WTC11 (cell line): ENCODE measurements around the gene CXCL8. TPM values are rescaled to one million over a fixed set of nuclear protein-coding genes. Genes with fewer than 3 reads are reported as not detected.

Source experiments
- ATAC-seq: fragments of 200-7000 bp; cut with Tn5 transposase; 2 replicates; pipeline ENCODE4 v1.10.0; 2021; ENCODE audit warnings: mild to moderate bottlenecking, moderate library complexity
- CTCF ChIA-PET: fragments of 300-600 bp; sonication (Branson Sonifier 250); formaldehyde crosslinking; loops from one replicate; lab custom pipeline; 2021; ENCODE audit warnings: antibody characterized with exemption; lab: Charles Lee
- POLR2A ChIA-PET: fragments of 350-600 bp; sonication (Branson Sonifier 250); formaldehyde crosslinking; loops from one replicate; lab custom pipeline; 2021; ENCODE audit warnings: antibody characterized with exemption; lab: Charles Lee
- DNase-seq: peaks from one replicate; pipeline ENCODE4 v3.0.0; 2021; ENCODE audit warnings: low spot score
- H3K27ac Mint-ChIP-seq: 2 replicates; pipeline ENCODE4 v1.8.0; 2021; ENCODE audit warnings: mixed read lengths
- H3K27me3 Mint-ChIP-seq: 2 replicates; pipeline ENCODE4 v1.8.0; 2021; ENCODE audit warnings: low read depth, mild to moderate bottlenecking, moderate library complexity, mixed read lengths
- H3K36me3 Mint-ChIP-seq: 2 replicates; pipeline ENCODE4 v1.8.0; 2021; ENCODE audit warnings: mixed read lengths
- H3K4me1 Mint-ChIP-seq: 2 replicates; pipeline ENCODE4 v1.8.0; 2022; ENCODE audit warnings: mixed read lengths
- H3K4me3 Mint-ChIP-seq: 2 replicates; pipeline ENCODE4 v1.8.0; 2021; ENCODE audit warnings: mild to moderate bottlenecking, moderate library complexity, mixed read lengths
- H3K9me3 Mint-ChIP-seq: 2 replicates; pipeline ENCODE4 v1.8.0; 2021; ENCODE audit warnings: mixed read lengths
- FOXK1 ChIP-seq: sonication (generic); formaldehyde crosslinking; IDR thresholded peaks from 2 replicates; pipeline ENCODE4 v1.8.0; 2022; ENCODE audit warnings: mild to moderate bottlenecking, moderate library complexity, missing genetic modification reagents
- IRF2 ChIP-seq: sonication (generic); formaldehyde crosslinking; IDR thresholded peaks from 2 replicates; pipeline ENCODE4 v1.8.0; 2022; ENCODE audit warnings: low read depth, missing genetic modification reagents, borderline replicate concordance
- JAZF1 ChIP-seq: fragments of 250-450 bp; sonication (Bioruptor Pico); IDR thresholded peaks from 2 replicates; pipeline ENCODE4 v1.9.0; 2021; ENCODE audit warnings: moderate library complexity, mild to moderate bottlenecking, inconsistent platforms
- MXD4 ChIP-seq: fragments of 250-450 bp; sonication (Bioruptor Pico); IDR thresholded peaks from 2 replicates; pipeline ENCODE4 v1.8.0; 2021; ENCODE audit warnings: mild to moderate bottlenecking, moderate library complexity, borderline replicate concordance
- MYBL2 ChIP-seq: sonication (generic); formaldehyde crosslinking; IDR thresholded peaks from 2 replicates; pipeline ENCODE4 v1.8.1; 2023; ENCODE audit warnings: mild to moderate bottlenecking, moderate library complexity, missing genetic modification reagents
- PRRX2 ChIP-seq: fragments of 250-450 bp; sonication (Bioruptor Pico); IDR thresholded peaks from 2 replicates; pipeline ENCODE4 v1.8.0; 2021; ENCODE audit warnings: mild to moderate bottlenecking
- RORB ChIP-seq: fragments of 250-450 bp; sonication (Bioruptor Pico); IDR thresholded peaks from 2 replicates; pipeline ENCODE4 v1.9.0; 2021; ENCODE audit warnings: mild to moderate bottlenecking
- SMAD4 ChIP-seq: sonication (generic); formaldehyde crosslinking; IDR thresholded peaks from 2 replicates; pipeline ENCODE4 v1.8.0; 2022; ENCODE audit warnings: mild to moderate bottlenecking, missing genetic modification reagents
- SOX15 ChIP-seq: fragments of 250-450 bp; sonication (Bioruptor Pico); IDR thresholded peaks from 2 replicates; pipeline ENCODE4 v1.9.0; 2021; ENCODE audit warnings: mild to moderate bottlenecking
- TP53 ChIP-seq: sonication (generic); formaldehyde crosslinking; IDR thresholded peaks from 2 replicates; pipeline ENCODE4 v1.8.1; 2023; ENCODE audit warnings: mild to moderate bottlenecking, missing genetic modification reagents
- ZNF232 ChIP-seq: sonication (generic); formaldehyde crosslinking; IDR thresholded peaks from 2 replicates; pipeline ENCODE4 v1.8.0; 2022; ENCODE audit warnings: mild to moderate bottlenecking, missing genetic modification reagents
- total RNA-seq: library from RNA; stranded (reverse); gene quantifications from 3 replicates; pipeline ENCODE4 v1.2.3, GENCODE V29; 2021
- TF ChIP-seq, protein P1 (sequence below): sonication (generic); formaldehyde crosslinking; IDR thresholded peaks from 2 replicates; pipeline ENCODE4 v1.8.1; 2023; ENCODE audit warnings: mild to moderate bottlenecking, missing genetic modification reagents
- TF ChIP-seq, protein P2 (sequence below): fragments of 250-450 bp; sonication (Bioruptor Pico); IDR thresholded peaks from 2 replicates; pipeline ENCODE4 v1.9.0; 2021; ENCODE audit warnings: mild to moderate bottlenecking
- TF ChIP-seq, protein P3 (sequence below): sonication (generic); formaldehyde crosslinking; IDR thresholded peaks from 2 replicates; pipeline ENCODE4 v1.8.0; 2022; ENCODE audit warnings: mild to moderate bottlenecking, missing genetic modification reagents
- TF ChIP-seq, protein P4 (sequence below): sonication (generic); formaldehyde crosslinking; IDR thresholded peaks from 2 replicates; pipeline ENCODE4 v1.8.1; 2022; ENCODE audit warnings: low read depth, missing genetic modification reagents, borderline replicate concordance
- TF ChIP-seq, protein P5 (sequence below): sonication (generic); formaldehyde crosslinking; IDR thresholded peaks from 2 replicates; pipeline ENCODE4 v1.8.1; 2023; ENCODE audit warnings: mild to moderate bottlenecking, moderate library complexity, missing genetic modification reagents
- TF ChIP-seq, protein P6 (sequence below): fragments of 250-450 bp; sonication (Bioruptor Pico); IDR thresholded peaks from 2 replicates; pipeline ENCODE4 v1.9.0; 2021; ENCODE audit warnings: moderate library complexity, mild to moderate bottlenecking, inconsistent platforms, borderline replicate concordance

CXCL8 gene
- total RNA-seq, 1 experiment from 2014 or later: not detected

DNA sequence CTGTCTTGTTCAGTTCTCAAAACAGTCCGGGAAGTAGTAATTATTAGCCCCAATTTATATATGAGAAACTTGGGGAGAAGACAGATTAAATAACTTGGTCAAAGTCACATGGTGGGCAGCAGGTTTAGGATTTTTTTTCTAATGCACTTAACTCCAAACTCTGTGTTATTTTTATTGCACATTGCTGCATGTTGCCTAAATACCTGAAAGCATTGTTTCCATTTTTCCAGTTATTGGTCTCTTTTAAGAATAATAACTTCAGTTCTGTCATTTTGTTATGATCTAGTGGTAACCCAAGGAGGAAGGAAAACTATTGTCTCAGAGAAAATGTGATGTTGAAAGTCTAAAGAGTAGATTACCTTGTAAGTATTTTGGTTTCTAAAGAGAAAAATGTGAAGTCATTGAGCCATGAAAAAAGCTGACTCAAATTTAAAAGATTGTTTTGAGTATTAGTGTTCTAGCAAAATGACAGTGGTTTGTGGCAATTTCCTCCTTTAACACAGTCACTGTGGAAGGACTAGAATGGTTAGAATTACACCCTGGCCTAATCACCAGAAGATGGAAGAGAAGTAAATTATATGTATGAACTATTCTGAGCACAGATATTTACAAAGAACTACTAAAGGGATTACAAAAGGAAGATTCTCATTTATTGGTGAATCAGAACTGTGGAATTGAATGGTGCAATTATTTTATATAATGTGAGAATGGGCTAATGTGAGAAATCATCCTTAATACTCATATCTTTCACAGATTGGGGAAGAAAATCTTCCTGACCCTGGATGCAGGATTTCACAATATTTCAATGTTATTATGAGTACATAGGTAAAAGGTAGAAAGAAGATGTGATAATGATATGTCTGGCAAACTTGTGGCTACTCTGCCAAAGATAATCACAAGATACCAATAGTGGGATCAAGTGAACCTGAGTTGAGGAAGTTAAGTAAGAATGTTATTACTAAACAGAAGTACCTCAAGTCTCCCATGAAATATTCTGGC is 21.7 kb upstream of the CXCL8 start:
- no peak for DNase-seq
- no peaks in the 10 kb centered on the region for H3K9me3 Mint-ChIP-seq
- H3K4me1 Mint-ChIP-seq: peaks cover 6% of the 10 kb centered on the region
- H3K36me3 Mint-ChIP-seq: no peaks in the 10 kb centered on the region
- POLR2A ChIA-PET: no interaction called here
- no peak overlapping the region for H3K27ac Mint-ChIP-seq
- no peak overlapping the region for H3K4me3 Mint-ChIP-seq
- no peaks in the 10 kb centered on the region for H3K27me3 Mint-ChIP-seq
- CTCF ChIA-PET: interaction anchor here (0.8 kb wide), 1 partner anchor 378 kb away, joined by 4 read pairs; no protein-coding TSS in a partner anchor
- ATAC-seq: no peak
- TF ChIP-seq, protein P1, sequence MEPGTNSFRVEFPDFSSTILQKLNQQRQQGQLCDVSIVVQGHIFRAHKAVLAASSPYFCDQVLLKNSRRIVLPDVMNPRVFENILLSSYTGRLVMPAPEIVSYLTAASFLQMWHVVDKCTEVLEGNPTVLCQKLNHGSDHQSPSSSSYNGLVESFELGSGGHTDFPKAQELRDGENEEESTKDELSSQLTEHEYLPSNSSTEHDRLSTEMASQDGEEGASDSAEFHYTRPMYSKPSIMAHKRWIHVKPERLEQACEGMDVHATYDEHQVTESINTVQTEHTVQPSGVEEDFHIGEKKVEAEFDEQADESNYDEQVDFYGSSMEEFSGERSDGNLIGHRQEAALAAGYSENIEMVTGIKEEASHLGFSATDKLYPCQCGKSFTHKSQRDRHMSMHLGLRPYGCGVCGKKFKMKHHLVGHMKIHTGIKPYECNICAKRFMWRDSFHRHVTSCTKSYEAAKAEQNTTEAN (CRISPR knock-in tag): no peak
- TF ChIP-seq JAZF1 (CRISPR knock-in tag): no peak
- TF ChIP-seq, protein P2, sequence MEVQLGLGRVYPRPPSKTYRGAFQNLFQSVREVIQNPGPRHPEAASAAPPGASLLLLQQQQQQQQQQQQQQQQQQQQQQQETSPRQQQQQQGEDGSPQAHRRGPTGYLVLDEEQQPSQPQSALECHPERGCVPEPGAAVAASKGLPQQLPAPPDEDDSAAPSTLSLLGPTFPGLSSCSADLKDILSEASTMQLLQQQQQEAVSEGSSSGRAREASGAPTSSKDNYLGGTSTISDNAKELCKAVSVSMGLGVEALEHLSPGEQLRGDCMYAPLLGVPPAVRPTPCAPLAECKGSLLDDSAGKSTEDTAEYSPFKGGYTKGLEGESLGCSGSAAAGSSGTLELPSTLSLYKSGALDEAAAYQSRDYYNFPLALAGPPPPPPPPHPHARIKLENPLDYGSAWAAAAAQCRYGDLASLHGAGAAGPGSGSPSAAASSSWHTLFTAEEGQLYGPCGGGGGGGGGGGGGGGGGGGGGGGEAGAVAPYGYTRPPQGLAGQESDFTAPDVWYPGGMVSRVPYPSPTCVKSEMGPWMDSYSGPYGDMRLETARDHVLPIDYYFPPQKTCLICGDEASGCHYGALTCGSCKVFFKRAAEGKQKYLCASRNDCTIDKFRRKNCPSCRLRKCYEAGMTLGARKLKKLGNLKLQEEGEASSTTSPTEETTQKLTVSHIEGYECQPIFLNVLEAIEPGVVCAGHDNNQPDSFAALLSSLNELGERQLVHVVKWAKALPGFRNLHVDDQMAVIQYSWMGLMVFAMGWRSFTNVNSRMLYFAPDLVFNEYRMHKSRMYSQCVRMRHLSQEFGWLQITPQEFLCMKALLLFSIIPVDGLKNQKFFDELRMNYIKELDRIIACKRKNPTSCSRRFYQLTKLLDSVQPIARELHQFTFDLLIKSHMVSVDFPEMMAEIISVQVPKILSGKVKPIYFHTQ: no peak

DNA sequence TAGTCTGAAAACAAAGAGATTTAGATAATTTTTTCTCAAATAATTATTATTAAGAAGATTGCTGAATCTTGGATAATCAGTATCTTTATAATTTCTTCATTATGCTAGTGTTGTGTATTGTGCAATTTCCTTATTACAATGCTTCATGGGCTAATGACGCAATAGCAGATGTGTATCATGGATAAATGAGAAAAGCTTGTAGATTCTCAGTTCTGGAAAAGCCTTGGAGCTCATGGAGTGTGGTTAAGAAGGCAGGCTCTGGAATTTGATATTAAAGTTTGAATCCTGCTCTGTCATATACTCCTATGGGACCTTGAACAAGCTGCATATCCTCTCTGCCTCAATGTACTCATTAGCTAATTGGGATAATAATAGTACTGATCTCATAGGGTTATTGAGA is 18.9 kb upstream of the CXCL8 start:
- DNase-seq (no peak), ATAC-seq (no peak)
- ChIA-PET CTCF (no interaction called here), POLR2A (no interaction called here)
- H3K4me1 Mint-ChIP-seq: peaks cover 10% of the 10 kb centered on the region
- no peaks in the 10 kb centered on the region for H3K36me3 Mint-ChIP-seq
- H3K27ac Mint-ChIP-seq: no peak overlapping the region
- TF ChIP-seq, protein P2: no peak
- TF ChIP-seq, protein P3, sequence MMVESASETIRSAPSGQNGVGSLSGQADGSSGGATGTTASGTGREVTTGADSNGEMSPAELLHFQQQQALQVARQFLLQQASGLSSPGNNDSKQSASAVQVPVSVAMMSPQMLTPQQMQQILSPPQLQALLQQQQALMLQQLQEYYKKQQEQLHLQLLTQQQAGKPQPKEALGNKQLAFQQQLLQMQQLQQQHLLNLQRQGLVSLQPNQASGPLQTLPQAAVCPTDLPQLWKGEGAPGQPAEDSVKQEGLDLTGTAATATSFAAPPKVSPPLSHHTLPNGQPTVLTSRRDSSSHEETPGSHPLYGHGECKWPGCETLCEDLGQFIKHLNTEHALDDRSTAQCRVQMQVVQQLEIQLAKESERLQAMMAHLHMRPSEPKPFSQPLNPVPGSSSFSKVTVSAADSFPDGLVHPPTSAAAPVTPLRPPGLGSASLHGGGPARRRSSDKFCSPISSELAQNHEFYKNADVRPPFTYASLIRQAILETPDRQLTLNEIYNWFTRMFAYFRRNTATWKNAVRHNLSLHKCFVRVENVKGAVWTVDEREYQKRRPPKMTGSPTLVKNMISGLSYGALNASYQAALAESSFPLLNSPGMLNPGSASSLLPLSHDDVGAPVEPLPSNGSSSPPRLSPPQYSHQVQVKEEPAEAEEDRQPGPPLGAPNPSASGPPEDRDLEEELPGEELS (CRISPR knock-in tag): no peak
- no peak for TF ChIP-seq SOX15 (CRISPR knock-in tag)
- TF ChIP-seq FOXK1 (CRISPR knock-in tag): no peak
- TF ChIP-seq RORB (CRISPR knock-in tag): no peak
- TF ChIP-seq JAZF1 (CRISPR knock-in tag): no peak
- no peak for TF ChIP-seq MYBL2 (CRISPR knock-in tag)
- no peak for TF ChIP-seq IRF2 (CRISPR knock-in tag)
- no peak for TF ChIP-seq SMAD4 (CRISPR knock-in tag)
- no peak for TF ChIP-seq ZNF232
- TF ChIP-seq MXD4 (CRISPR knock-in tag): no peak
- TF ChIP-seq, protein P4, sequence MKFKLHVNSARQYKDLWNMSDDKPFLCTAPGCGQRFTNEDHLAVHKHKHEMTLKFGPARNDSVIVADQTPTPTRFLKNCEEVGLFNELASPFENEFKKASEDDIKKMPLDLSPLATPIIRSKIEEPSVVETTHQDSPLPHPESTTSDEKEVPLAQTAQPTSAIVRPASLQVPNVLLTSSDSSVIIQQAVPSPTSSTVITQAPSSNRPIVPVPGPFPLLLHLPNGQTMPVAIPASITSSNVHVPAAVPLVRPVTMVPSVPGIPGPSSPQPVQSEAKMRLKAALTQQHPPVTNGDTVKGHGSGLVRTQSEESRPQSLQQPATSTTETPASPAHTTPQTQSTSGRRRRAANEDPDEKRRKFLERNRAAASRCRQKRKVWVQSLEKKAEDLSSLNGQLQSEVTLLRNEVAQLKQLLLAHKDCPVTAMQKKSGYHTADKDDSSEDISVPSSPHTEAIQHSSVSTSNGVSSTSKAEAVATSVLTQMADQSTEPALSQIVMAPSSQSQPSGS (CRISPR knock-in tag): no peak
- no peak for TF ChIP-seq TP53 (CRISPR knock-in tag)
- TF ChIP-seq PRRX2 (CRISPR knock-in tag): no peak
- TF ChIP-seq, protein P5, sequence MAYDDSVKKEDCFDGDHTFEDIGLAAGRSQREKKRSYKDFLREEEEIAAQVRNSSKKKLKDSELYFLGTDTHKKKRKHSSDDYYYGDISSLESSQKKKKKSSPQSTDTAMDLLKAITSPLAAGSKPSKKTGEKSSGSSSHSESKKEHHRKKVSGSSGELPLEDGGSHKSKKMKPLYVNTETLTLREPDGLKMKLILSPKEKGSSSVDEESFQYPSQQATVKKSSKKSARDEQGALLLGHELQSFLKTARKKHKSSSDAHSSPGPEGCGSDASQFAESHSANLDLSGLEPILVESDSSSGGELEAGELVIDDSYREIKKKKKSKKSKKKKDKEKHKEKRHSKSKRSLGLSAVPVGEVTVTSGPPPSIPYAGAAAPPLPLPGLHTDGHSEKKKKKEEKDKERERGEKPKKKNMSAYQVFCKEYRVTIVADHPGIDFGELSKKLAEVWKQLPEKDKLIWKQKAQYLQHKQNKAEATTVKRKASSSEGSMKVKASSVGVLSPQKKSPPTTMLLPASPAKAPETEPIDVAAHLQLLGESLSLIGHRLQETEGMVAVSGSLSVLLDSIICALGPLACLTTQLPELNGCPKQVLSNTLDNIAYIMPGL (CRISPR knock-in tag): no peak
- TF ChIP-seq, protein P6, sequence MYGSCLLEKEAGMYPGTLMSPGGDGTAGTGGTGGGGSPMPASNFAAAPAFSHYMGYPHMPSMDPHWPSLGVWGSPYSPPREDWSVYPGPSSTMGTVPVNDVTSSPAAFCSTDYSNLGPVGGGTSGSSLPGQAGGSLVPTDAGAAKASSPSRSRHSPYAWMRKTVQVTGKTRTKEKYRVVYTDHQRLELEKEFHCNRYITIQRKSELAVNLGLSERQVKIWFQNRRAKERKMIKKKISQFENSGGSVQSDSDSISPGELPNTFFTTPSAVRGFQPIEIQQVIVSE (CRISPR knock-in tag): no peak
- no peaks in the 10 kb centered on the region for H3K27me3 Mint-ChIP-seq
- no peak overlapping the region for H3K4me3 Mint-ChIP-seq
- H3K9me3 Mint-ChIP-seq: no peaks in the 10 kb centered on the region
